Kidney tubule cell (primary cell): ENCODE measurements around the gene STAU1.
"Not testable (repeated sequence)": the region's sequence is repeated elsewhere in the genome, so short reads cannot be mapped to it uniquely, and the experiment has no call there.

Source experiments
- DNase-seq: peaks from one replicate; pipeline ENCODE4 v3.0.0-alpha.2; 2018; ENCODE audit warnings: low spot score

Gene STAU1

GRCh38 chr20:49118307-49118706, 69.8 kb downstream of the STAU1 start:
- no peak for DNase-seq

GRCh38 chr20:49115564-49115963, 72.6 kb downstream of the STAU1 start:
- no peak for DNase-seq

- DNase-seq, result no peak
Observed at GRCh38 chr20:49112596-49113274, 75.4 kb downstream of the STAU1 start.

- DNase-seq, result no peak
Observed at GRCh38 chr20:49110767-49111694, 77.1 kb downstream of the STAU1 start.

GRCh38 chr20:49106328-49106727, 81.8 kb downstream of the STAU1 start:
- no peak for DNase-seq

GRCh38 chr20:49104979-49105547, 83.1 kb downstream of the STAU1 start:
- DNase-seq, result not testable (repeated sequence)

- DNase-seq, result no peak
Observed at GRCh38 chr20:49104365-49104648, 83.8 kb downstream of the STAU1 start.

- no peak for DNase-seq
Observed at GRCh38 chr20:49103647-49104364, 84.3 kb downstream of the STAU1 start.

- no peak for DNase-seq
Observed at GRCh38 chr20:49103019-49103418, 85.1 kb downstream of the STAU1 start.

GRCh38 chr20:49100972-49101371, 87.2 kb downstream of the STAU1 start:
- no peak for DNase-seq

- DNase-seq, result not testable (repeated sequence)
Observed at GRCh38 chr20:49100292-49100691, 87.8 kb downstream of the STAU1 start.

GRCh38 chr20:49099011-49099410, 89.1 kb downstream of the STAU1 start:
- DNase-seq, result no peak

GRCh38 chr20:49098136-49098535, 90.0 kb downstream of the STAU1 start:
- no peak for DNase-seq

GRCh38 chr20:49097159-49097558, 91.0 kb downstream of the STAU1 start:
- no peak for DNase-seq

- DNase-seq, result no peak
Observed at GRCh38 chr20:49096203-49096730, 91.9 kb downstream of the STAU1 start.

GRCh38 chr20:49091762-49092161, 96.4 kb downstream of the STAU1 start:
- no peak for DNase-seq

GRCh38 chr20:49091104-49091503, 97.0 kb downstream of the STAU1 start:
- DNase-seq, result no peak

GRCh38 chr20:49082295-49082694, 105.8 kb downstream of the STAU1 start:
- not testable (repeated sequence) for DNase-seq

GRCh38 chr20:49078310-49078709, 109.8 kb downstream of the STAU1 start:
- DNase-seq, result no peak

- no peak for DNase-seq
Observed at GRCh38 chr20:49074521-49074920, 113.6 kb downstream of the STAU1 start.
